Measurements from ENCODE around the gene ABHD15. TPM values are rescaled to one million over a fixed set of nuclear protein-coding genes. Genes with fewer than 3 reads are reported as not detected.

The ABHD15 gene
- total and polyA plus RNA-seq, 9 of the 15 experiments (the other 6 are each of a cell fraction or from before 2014, with no cell fraction given): 0.85 to 4.2 (median 2.1) TPM

DNA sequence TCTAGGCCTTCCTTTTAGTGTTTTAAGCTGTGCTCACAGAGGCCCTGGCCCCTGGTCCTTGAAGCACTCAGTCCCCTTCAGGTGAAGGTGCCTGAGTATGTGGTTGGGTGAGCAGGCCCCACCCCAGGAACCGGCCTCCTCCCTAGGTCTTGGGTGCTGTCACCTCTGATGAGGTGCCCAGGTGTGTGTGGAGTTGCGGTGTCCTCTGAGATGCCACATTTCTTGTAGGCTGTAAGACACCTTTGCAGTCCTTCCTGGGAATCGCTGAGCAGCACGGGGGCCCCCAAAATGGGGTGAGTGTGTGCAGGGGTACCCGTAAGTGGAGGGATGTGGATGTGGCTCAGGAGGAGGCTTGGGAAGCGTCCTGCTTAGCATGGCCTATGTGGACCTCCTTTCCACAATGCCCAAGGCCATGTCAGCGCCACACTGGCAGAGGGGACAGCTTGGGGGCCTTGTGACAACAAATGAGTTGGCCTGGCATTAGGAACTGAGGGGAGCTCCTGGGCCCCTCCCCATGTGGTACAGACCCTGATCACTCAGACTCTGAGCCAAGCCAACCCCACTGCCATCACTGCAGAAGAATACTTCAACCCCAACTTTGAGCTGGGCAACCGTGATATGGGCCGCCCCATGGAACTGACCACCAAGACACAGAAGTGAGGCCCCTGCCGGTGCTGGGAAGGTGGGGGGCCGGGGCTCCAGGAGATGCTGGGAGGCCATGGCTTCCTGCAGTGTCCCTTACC is 44.7 kb upstream of the ABHD15 start:
- peaks cover 12 to 45% of the 10 kb centered on the region in 2 experiments; a peak in 4 of 5 replicates for H3K4me1 ChIP-seq (replicated peaks in 1 of 2; ENCODE audit: control insufficient read depth in 2 of 2, insufficient read depth in 2 of 2, low read length in 2 of 2)
- no peak for ATAC-seq
- H3K27ac ChIP-seq (ENCODE audit: extremely low read depth, low read depth, low read length): no peak overlapping the region
- in situ Hi-C loops (cut with MboI): no loop called here
- no peak for DNase-seq (ENCODE audit: extremely low read depth in 1 of 4, low spot score in 3 of 4)
- no peaks in the 10 kb centered on the region; the same call in 1 of the 2 replicates for H4K20me1 ChIP-seq (replicated peaks; ENCODE audit: control insufficient read depth, insufficient read depth, low read length)
- no peaks in the 10 kb centered on the region for H3K27me3 ChIP-seq (ENCODE audit: control insufficient read depth in 2 of 2, insufficient read depth in 2 of 2, low read length in 2 of 2)
- WGBS (ENCODE audit: insufficient coverage, low coverage, missing lambda C conversion rate): 88% methylated on average over 11 of the region's 11 CpGs
- H3K79me2 ChIP-seq (ENCODE audit: control insufficient read depth, insufficient read depth, low read length): no peaks in the 10 kb centered on the region
- BruUV-seq (replicated peaks): no TSS peak
- no peaks in the 10 kb centered on the region for H3K9me3 ChIP-seq (replicated peaks; ENCODE audit: control insufficient read depth, insufficient read depth, low read depth, low read length)
- H3K9ac ChIP-seq (ENCODE audit: insufficient read depth in 1 of 2, low read depth in 2 of 2, low read length in 2 of 2): no peak overlapping the region
- H2AFZ ChIP-seq (ENCODE audit: low read depth, low read length): no peak overlapping the region
- no peak overlapping the region for H3K4me2 ChIP-seq (ENCODE audit: insufficient read depth, low read length)
- peaks cover 7% of the 10 kb centered on the region for H3K9me1 ChIP-seq (ENCODE audit: control insufficient read depth, insufficient read depth, low read length)
- H3K36me3 ChIP-seq (ENCODE audit: control insufficient read depth, insufficient read depth, low read length): peaks cover 3% of the 10 kb centered on the region; the same call in 1 of the 3 replicates
- TF ChIP-seq, protein P1, sequence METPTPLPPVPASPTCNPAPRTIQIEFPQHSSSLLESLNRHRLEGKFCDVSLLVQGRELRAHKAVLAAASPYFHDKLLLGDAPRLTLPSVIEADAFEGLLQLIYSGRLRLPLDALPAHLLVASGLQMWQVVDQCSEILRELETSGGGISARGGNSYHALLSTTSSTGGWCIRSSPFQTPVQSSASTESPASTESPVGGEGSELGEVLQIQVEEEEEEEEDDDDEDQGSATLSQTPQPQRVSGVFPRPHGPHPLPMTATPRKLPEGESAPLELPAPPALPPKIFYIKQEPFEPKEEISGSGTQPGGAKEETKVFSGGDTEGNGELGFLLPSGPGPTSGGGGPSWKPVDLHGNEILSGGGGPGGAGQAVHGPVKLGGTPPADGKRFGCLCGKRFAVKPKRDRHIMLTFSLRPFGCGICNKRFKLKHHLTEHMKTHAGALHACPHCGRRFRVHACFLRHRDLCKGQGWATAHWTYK (CRISPR knock-in tag; IDR thresholded peaks at IDR 0.05): no peak
- no peak overlapping the region for H3K4me3 ChIP-seq
- intact Hi-C loops (cut with micrococcal nuclease): loop anchor here (10.0 kb wide), 1 partner anchor 467 kb away; no protein-coding TSS in a partner anchor
- FAIRE-seq: no peak
- POLR2A ChIA-PET: interaction anchor here (0.6 to 1.2 kb wide), 2 partner anchors 12 to 15 kb away, joined by 3 to 4 read pairs; no protein-coding TSS in a partner anchor
- CTCF ChIA-PET (ENCODE audit: low intra/inter-chr PET ratio): no interaction called here

DNA sequence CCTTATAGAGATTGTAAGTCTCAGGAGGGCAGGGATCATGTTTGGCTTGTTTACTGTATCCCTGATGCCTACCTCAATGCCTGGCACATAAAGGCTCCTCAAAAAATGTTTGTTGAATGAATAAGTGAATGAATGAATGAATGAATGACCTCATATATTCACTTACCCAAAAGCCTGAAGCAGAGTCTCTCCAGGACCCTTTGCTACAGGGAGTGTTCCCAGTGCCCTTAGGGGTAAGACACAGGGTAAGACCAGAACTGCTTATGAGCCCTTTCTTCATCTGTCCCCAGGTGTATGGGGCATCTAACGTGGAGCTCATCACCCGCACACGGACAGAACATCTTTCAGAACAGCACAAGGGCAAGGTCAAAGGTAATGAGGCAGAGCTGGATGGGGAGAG is 43.6 kb upstream of the ABHD15 start:
- DNase-seq (ENCODE audit: extremely low read depth in 1 of 4, low spot score in 3 of 4) (no peak), ATAC-seq (no peak), FAIRE-seq (no peak)
- in situ Hi-C loops (cut with MboI) (no loop called here), intact Hi-C loops (cut with micrococcal nuclease) (loop anchor here (10.0 kb wide), 1 partner anchor 466 kb away; no protein-coding TSS in a partner anchor)
- no peaks in the 10 kb centered on the region for H3K27me3 ChIP-seq (ENCODE audit: control insufficient read depth in 2 of 2, insufficient read depth in 2 of 2, low read length in 2 of 2)
- no peak overlapping the region for H3K9ac ChIP-seq (ENCODE audit: insufficient read depth in 1 of 2, low read depth in 2 of 2, low read length in 2 of 2)
- CTCF ChIA-PET (ENCODE audit: low intra/inter-chr PET ratio): no interaction called here
- H3K36me3 ChIP-seq (ENCODE audit: control insufficient read depth, insufficient read depth, low read length): peaks cover 3% of the 10 kb centered on the region; the same call in 1 of the 3 replicates
- no TSS peak for BruUV-seq (replicated peaks)
- no peak overlapping the region for H3K27ac ChIP-seq (ENCODE audit: extremely low read depth, low read depth, low read length)
- H3K4me2 ChIP-seq (ENCODE audit: insufficient read depth, low read length): no peak overlapping the region
- WGBS (ENCODE audit: insufficient coverage, low coverage, missing lambda C conversion rate): 83% methylated on average over 3 of the region's 3 CpGs
- peaks cover 7 to 34% of the 10 kb centered on the region in 2 experiments; a peak in 4 of 5 replicates for H3K4me1 ChIP-seq (replicated peaks in 1 of 2; ENCODE audit: control insufficient read depth in 2 of 2, insufficient read depth in 2 of 2, low read length in 2 of 2)
- H4K20me1 ChIP-seq (replicated peaks; ENCODE audit: control insufficient read depth, insufficient read depth, low read length): no peaks in the 10 kb centered on the region
- H3K9me1 ChIP-seq (ENCODE audit: control insufficient read depth, insufficient read depth, low read length): peaks cover 7% of the 10 kb centered on the region
- no peak overlapping the region for H3K4me3 ChIP-seq
- no peak overlapping the region for H2AFZ ChIP-seq (ENCODE audit: low read depth, low read length)
- TF ChIP-seq ZBTB1 (CRISPR knock-in tag; IDR thresholded peaks at IDR 0.05; ENCODE audit: borderline replicate concordance, low read depth) (no peak), ZNF24 (IDR thresholded peaks at IDR 0.05) (peak; percentile 91)
- no peaks in the 10 kb centered on the region for H3K79me2 ChIP-seq (ENCODE audit: control insufficient read depth, insufficient read depth, low read length)
- no peaks in the 10 kb centered on the region for H3K9me3 ChIP-seq (replicated peaks; ENCODE audit: control insufficient read depth, insufficient read depth, low read depth, low read length)
- POLR2A ChIA-PET: interaction anchor here (0.7 to 0.8 kb wide), 2 partner anchors 187 to 475 kb away, joined by 3 to 4 read pairs; no protein-coding TSS in a partner anchor
